Mucosa of stomach (tissue), 1 donor: Measurements from ENCODE around the gene OR7G2.

Experiments used
- H3K27me3 ChIP-seq: one replicate; pipeline ENCODE4 v1.7.0; 2013; ENCODE audit warnings: mild to moderate bottlenecking, low read length; ENCODE audit not compliant: control insufficient read depth, insufficient read depth
- H3K36me3 ChIP-seq: one replicate; pipeline ENCODE4 v1.7.0; 2013; ENCODE audit warnings: low read length; ENCODE audit not compliant: control insufficient read depth, insufficient read depth
- H3K4me1 ChIP-seq: one replicate; pipeline ENCODE4 v1.7.0; 2013; ENCODE audit warnings: mild to moderate bottlenecking, low read length; ENCODE audit not compliant: control insufficient read depth, insufficient read depth
- H3K4me3 ChIP-seq: one replicate; pipeline ENCODE4 v1.7.0; 2013; ENCODE audit warnings: low read length
- H3K9ac ChIP-seq: one replicate; pipeline ENCODE4 v1.7.0; 2013; ENCODE audit warnings: mild to moderate bottlenecking, low read length, moderate library complexity
- H3K9me3 ChIP-seq: one replicate; pipeline ENCODE4 v1.7.0; 2013; ENCODE audit warnings: mild to moderate bottlenecking, low read length, moderate library complexity; ENCODE audit not compliant: control insufficient read depth
- donor health status: Pancreatic carcinoma.

OR7G2 gene

GRCh38 chr19:9107375-9107774 is at the start of gene OR7G2:
OR7G2 (minus strand) TSS chr19:9107475; CDS start chr19:9103243, 4,232 bp downstream.
- H3K9ac ChIP-seq = no peak within 1 kb of the TSS
- no peaks in the 10 kb centered on the region for H3K9me3 ChIP-seq
- H3K27me3 ChIP-seq = no peaks in the 10 kb centered on the region
- no peak within 1 kb of the TSS for H3K4me3 ChIP-seq
- H3K4me1 ChIP-seq = no peaks in the 10 kb centered on the region
- no peaks in the 10 kb centered on the region for H3K36me3 ChIP-seq

GRCh38 chr19:9156304-9156703 is 49.0 kb upstream of the OR7G2 start:
- Histone ChIP-seq H3K4me3 (no peak overlapping the region), H3K36me3 (peaks cover 24% of the 10 kb centered on the region), H3K4me1 (no peaks in the 10 kb centered on the region), H3K27me3 (no peaks in the 10 kb centered on the region), H3K9ac (no peak overlapping the region), H3K9me3 (peaks cover 5% of the 10 kb centered on the region)

DNA sequence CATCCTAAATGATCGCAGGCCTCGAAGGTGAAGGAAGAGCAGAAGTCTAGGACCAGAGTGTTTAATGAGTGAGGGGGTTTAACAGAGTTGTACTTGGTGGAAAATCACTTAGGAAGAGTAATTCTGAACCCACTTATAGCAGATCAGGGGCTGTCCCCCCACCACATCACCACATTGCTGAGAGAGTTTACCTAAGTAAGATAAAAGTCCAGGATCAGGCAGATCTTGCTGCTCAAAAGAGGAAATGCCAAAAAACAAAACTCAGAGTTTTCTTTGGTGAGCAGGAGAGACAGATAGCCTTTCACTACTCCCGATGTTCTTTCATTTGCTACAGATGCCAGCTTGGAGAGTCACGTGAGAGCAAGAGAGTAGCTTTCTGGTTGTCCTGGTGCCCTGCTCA is 48.3 kb upstream of the OR7G2 start:
- Histone ChIP-seq H3K27me3 (no peaks in the 10 kb centered on the region), H3K4me3 (no peak overlapping the region), H3K9me3 (peaks cover 5% of the 10 kb centered on the region), H3K4me1 (no peaks in the 10 kb centered on the region), H3K36me3 (peaks cover 17% of the 10 kb centered on the region), H3K9ac (no peak overlapping the region)

DNA sequence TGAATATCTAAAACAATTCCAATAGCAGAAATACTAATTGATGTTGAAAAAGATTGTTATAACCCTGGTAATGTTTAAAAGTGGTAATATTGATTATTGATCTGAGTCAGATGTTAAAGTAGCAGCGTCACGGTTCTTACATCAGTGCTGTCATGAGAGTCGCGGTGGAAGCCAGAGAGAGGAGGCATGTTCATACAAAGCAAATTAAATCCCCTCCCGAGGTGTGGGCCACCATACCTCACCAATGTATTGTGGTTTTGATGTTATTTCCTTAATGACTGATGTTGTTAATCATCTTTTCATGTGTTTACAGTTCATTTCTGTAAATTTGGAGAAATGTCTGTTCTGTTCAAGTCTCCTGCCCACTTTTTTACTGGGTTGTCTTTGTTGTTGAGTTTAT is 44.1 kb upstream of the OR7G2 start:
- no peaks in the 10 kb centered on the region for H3K9me3 ChIP-seq
- no peaks in the 10 kb centered on the region for H3K36me3 ChIP-seq

GRCh38 chr19:9150650-9151049 is 43.4 kb upstream of the OR7G2 start:
- peaks cover 7% of the 10 kb centered on the region for H3K4me1 ChIP-seq
- H3K9me3 ChIP-seq = no peaks in the 10 kb centered on the region
- no peak overlapping the region for H3K9ac ChIP-seq
- no peaks in the 10 kb centered on the region for H3K36me3 ChIP-seq
- no peaks in the 10 kb centered on the region for H3K27me3 ChIP-seq
- H3K4me3 ChIP-seq = no peak overlapping the region

More for the DNA sequence above, 44.1 kb upstream of the OR7G2 start:
- no peak overlapping the region for H3K4me3 ChIP-seq
- peaks cover 7% of the 10 kb centered on the region for H3K4me1 ChIP-seq
- H3K9ac ChIP-seq = no peak overlapping the region
- no peaks in the 10 kb centered on the region for H3K27me3 ChIP-seq

- H3K36me3 ChIP-seq = no peaks in the 10 kb centered on the region
- peaks cover 7% of the 10 kb centered on the region for H3K4me1 ChIP-seq
- H3K4me3 ChIP-seq = no peak overlapping the region
- H3K9ac ChIP-seq = no peak overlapping the region
- no peaks in the 10 kb centered on the region for H3K9me3 ChIP-seq
- H3K27me3 ChIP-seq = no peaks in the 10 kb centered on the region
Measured at GRCh38 chr19:9149997-9150396, 42.7 kb upstream of the OR7G2 start.

- Histone ChIP-seq H3K36me3 (no peaks in the 10 kb centered on the region), H3K4me3 (no peak overlapping the region), H3K27me3 (no peaks in the 10 kb centered on the region), H3K9ac (no peak overlapping the region), H3K9me3 (peaks cover 4% of the 10 kb centered on the region), H3K4me1 (peaks cover 7% of the 10 kb centered on the region)
Measured at GRCh38 chr19:9148697-9149096, 41.4 kb upstream of the OR7G2 start.

- Histone ChIP-seq H3K4me3 (no peak overlapping the region), H3K9me3 (peaks cover 4% of the 10 kb centered on the region), H3K27me3 (no peaks in the 10 kb centered on the region), H3K36me3 (no peaks in the 10 kb centered on the region), H3K4me1 (peaks cover 7% of the 10 kb centered on the region), H3K9ac (no peak overlapping the region)
Measured at GRCh38 chr19:9146882-9147281, 39.6 kb upstream of the OR7G2 start.

GRCh38 chr19:9144920-9145319 is 37.6 kb upstream of the OR7G2 start:
- Histone ChIP-seq H3K4me1 (peaks cover 3% of the 10 kb centered on the region), H3K27me3 (no peaks in the 10 kb centered on the region)

DNA sequence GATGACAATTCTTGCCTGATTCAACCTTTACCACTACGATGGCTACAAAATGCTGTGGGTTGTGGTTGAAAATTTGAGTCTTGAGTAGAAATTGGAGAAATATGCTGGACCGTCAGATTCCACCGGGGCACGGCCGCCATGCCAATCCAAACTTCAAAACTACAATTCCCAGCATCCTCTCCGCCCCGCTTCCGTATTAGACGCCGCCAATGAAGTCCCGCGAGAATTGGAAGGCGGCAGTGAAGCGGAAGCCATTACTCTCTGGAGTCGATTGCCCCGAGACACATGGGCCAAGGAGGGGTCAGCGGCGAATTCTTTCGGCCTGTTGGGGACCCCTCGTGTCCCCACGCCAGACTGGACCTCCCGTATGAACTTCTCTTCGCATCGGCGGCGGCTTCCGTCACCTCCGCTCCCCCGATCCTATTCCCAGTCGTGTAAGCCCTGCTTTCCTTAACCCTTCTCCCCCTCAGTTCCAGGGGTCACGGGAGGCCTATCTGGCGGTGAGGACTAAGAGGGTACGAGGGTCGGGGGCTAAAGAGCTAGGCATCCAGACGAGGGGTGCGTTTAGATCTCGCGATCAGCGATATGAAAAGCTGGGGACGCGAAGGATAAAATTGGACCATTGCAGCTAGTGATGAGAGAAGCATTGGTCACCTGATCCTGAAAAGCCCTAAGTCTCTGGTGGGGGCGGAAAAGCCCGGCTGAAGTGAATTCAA is 33.0 kb upstream of the OR7G2 start, which contains the start of gene ZNF317:
Gene ZNF317, plus strand, starts transcription at position 239 of the 716 bp plus-strand sequence. CDS start 15,620 bp downstream, outside the sequence.
- Histone ChIP-seq H3K9me3 (peaks cover 4% of the 10 kb centered on the region), H3K4me3 (peak within 1 kb of the TSS; percentile 92), H3K27me3 (no peaks in the 10 kb centered on the region), H3K36me3 (no peaks in the 10 kb centered on the region), H3K4me1 (no peaks in the 10 kb centered on the region), H3K9ac (peak within 1 kb of the TSS; percentile 92)

More at GRCh38 chr19:9144920-9145319, 37.6 kb upstream of the OR7G2 start:
- Histone ChIP-seq H3K4me3 (no peak overlapping the region), H3K36me3 (no peaks in the 10 kb centered on the region), H3K9me3 (peaks cover 4% of the 10 kb centered on the region), H3K9ac (no peak overlapping the region)

DNA sequence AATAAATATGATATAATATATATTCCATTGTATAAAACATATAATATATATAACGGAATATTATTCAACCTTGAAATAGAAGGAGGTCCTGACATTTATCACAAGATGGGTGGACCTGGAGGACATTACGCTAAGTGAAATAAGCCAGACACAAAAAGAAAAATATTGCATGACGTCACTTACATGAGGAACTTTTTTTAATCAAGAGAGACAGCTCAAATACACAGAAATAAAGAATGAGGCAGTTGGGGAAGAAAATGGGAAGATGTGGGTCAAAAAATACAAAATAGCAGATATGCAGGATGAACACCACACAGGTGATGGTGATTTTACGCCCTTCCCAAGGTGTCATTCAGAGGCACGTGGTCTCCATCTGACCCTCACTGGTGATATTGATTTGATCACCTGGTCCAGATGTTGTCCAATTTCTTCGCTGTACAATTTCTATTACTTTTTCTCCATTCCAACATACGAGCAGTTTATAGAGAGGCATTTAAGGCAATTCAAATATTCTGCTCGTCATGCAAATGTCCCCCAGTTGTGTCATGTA is 32.4 kb upstream of the OR7G2 start:
- Histone ChIP-seq H3K9me3 (peaks cover 4% of the 10 kb centered on the region), H3K27me3 (no peaks in the 10 kb centered on the region), H3K9ac (peak overlapping the region; percentile 92), H3K36me3 (no peaks in the 10 kb centered on the region), H3K4me3 (peak overlapping the region; percentile 92), H3K4me1 (no peaks in the 10 kb centered on the region)

DNA sequence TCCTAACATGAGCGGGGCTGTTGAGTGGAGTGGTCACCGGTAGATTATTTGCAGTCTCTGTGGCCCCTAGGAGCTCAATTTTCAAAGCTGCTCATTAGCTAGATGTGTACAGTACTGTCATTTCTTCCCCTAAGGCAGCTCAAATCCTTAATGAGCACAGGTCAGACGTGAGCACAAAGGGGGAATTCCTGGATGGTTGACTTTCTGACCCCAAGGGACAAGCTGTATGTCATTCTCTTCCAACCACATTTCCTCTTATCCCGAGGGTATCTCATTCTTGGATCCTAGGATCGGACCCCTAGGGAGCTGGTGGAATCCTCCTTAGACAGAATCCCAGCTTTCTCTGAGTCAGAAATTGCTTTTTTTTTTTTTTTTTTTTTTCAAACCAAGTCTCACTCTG is 25.1 kb upstream of the OR7G2 start:
- Histone ChIP-seq H3K9ac (no peak overlapping the region), H3K4me3 (no peak overlapping the region), H3K9me3 (no peaks in the 10 kb centered on the region), H3K27me3 (no peaks in the 10 kb centered on the region), H3K36me3 (no peaks in the 10 kb centered on the region), H3K4me1 (no peaks in the 10 kb centered on the region)
